Effector memory CD8-positive, alpha-beta T cell (primary cell): ENCODE data around the gene TMEM8B.

Experiments
- ATAC-seq: fragments of 150-1000 bp; cut with Tn5 transposase; replicated peaks from 2 replicates; pipeline ENCODE4 v1.10.0; 2021; ENCODE audit warnings: mild to moderate bottlenecking, moderate library complexity
- DNase-seq, 3 experiments: peaks; one replicate each; pipeline ENCODE4 v3.0.0; 2021
- H3K27ac Mint-ChIP-seq, 2 donors: one replicate each; pipeline ENCODE4 v1.8.0; 2022; ENCODE audit warnings: mild to moderate bottlenecking in 2 of 2, mixed read lengths in 2 of 2, moderate library complexity in 2 of 2
- H3K27me3 Mint-ChIP-seq, 2 donors: one replicate each; pipeline ENCODE4 v1.8.0; 2022; ENCODE audit warnings: mixed read lengths in 2 of 2
- H3K36me3 Mint-ChIP-seq: one replicate; pipeline ENCODE4 v1.8.0; 2022; ENCODE audit warnings: mild to moderate bottlenecking, moderate library complexity, mixed read lengths; ENCODE audit not compliant: insufficient read depth
- H3K4me1 Mint-ChIP-seq, 2 donors: one replicate each; pipeline ENCODE4 v1.8.0; 2022; ENCODE audit warnings: low read depth in 2 of 2, mixed read lengths in 2 of 2
- H3K4me3 Mint-ChIP-seq, 2 donors: one replicate each; pipeline ENCODE4 v1.8.0; 2022; ENCODE audit warnings: mild to moderate bottlenecking in 2 of 2, mixed read lengths in 2 of 2, moderate library complexity in 2 of 2
- H3K9me3 Mint-ChIP-seq, 2 donors: one replicate each; pipeline ENCODE4 v1.8.0; 2022; ENCODE audit warnings: mixed read lengths in 2 of 2
- total RNA-seq, 9 experiments: gene quantifications; one replicate each; lab custom pipeline; 2026; lab: John Stamatoyannopoulos, UW

Gene TMEM8B, protein sequence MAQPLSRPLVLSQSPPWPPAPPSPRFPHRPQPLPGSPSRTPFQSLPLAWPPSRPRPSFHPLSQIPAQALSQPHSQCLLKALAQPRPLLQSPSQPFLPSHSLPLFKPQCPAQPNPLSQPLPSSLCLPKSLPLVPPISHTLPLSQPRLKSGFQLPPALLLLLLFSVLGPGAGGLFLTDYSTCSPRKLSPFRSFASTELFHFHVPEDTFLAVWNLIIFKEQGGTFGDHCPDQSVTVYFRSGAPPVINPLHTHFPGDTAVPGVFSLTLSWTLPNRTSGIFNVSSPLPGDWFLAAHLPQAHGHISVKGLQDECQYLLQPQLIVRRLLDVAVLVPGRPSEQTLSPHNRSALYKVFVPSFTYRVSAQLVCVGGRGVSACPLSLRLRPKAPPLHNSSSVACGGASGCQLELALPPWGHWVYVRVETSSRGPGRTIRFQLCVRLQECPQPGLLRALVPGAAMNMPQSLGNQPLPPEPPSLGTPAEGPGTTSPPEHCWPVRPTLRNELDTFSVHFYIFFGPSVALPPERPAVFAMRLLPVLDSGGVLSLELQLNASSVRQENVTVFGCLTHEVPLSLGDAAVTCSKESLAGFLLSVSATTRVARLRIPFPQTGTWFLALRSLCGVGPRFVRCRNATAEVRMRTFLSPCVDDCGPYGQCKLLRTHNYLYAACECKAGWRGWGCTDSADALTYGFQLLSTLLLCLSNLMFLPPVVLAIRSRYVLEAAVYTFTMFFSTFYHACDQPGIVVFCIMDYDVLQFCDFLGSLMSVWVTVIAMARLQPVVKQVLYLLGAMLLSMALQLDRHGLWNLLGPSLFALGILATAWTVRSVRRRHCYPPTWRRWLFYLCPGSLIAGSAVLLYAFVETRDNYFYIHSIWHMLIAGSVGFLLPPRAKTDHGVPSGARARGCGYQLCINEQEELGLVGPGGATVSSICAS
- 1.2 to 9.6 (median 6.2) reads per million in 9 experiments for total RNA-seq

DNA sequence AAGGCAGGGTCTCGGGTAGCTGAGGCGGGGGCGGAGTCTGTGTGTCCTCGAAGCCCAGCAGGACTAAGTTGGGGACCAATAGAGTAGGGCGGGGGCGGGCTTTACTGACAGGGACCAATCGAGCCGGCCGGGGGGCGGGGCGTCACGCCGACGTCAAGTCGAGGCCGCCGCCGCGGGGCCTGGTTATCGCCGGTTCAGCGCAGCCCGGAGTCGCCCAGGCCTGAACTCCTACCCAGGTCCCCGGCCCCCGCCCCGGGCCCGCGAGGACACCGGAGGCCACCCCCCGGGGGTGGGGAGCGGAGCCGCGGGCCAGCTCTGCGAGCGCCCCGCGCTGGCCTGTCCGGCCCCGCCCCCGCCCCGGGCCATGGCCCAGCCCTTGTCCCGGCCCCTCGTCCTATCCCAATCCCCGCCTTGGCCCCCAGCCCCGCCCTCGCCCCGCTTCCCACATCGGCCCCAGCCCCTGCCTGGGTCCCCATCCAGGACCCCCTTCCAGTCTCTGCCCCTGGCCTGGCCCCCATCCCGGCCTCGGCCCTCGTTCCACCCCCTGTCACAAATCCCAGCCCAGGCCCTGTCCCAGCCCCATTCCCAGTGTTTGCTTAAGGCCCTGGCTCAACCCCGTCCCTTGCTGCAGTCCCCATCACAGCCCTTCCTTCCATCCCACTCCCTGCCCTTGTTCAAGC lies at the start of gene TMEM8B:
TMEM8B (plus strand) TSS at position 145 of the 680 bp plus-strand sequence; CDS start at position 365, 220 bp downstream.
- ATAC-seq, result peak; percentile 92
- Mint-ChIP-seq H3K27me3 (no peaks in the 10 kb centered on the region), H3K9me3 (no peaks in the 10 kb centered on the region), H3K4me3 (peak within 1 kb of the TSS; percentile 90 to 99), H3K36me3 (peaks cover 12% of the 10 kb centered on the region), H3K4me1 (peaks cover 32% of the 10 kb centered on the region in 2 donors), H3K27ac (peak within 1 kb of the TSS; percentile 92 to 97)
- DNase-seq, result peak; percentile 86 to 87 (median 87)

- H3K4me1 Mint-ChIP-seq, result peaks cover 0 to 3% of the 10 kb centered on the region in 2 donors
- no peak for DNase-seq
- H3K4me3 Mint-ChIP-seq, result no peak overlapping the region
- no peaks in the 10 kb centered on the region for H3K9me3 Mint-ChIP-seq
- H3K27ac Mint-ChIP-seq, result peak overlapping the region in 1 of 2 donors; percentile 17
- no peaks in the 10 kb centered on the region for H3K36me3 Mint-ChIP-seq
- no peak for ATAC-seq
- H3K27me3 Mint-ChIP-seq, result no peaks in the 10 kb centered on the region
These were observed 48.0 kb upstream of the TMEM8B start for GRCh38 chr9:35781066-35781465.

- DNase-seq (no peak), ATAC-seq (no peak)
- Mint-ChIP-seq H3K4me1 (peaks cover 0 to 3% of the 10 kb centered on the region in 2 donors), H3K4me3 (no peak overlapping the region), H3K9me3 (no peaks in the 10 kb centered on the region), H3K36me3 (peaks cover 13% of the 10 kb centered on the region), H3K27ac (no peak overlapping the region), H3K27me3 (no peaks in the 10 kb centered on the region)
These were observed 45.6 kb upstream of the TMEM8B start for GRCh38 chr9:35783418-35783817.

DNA sequence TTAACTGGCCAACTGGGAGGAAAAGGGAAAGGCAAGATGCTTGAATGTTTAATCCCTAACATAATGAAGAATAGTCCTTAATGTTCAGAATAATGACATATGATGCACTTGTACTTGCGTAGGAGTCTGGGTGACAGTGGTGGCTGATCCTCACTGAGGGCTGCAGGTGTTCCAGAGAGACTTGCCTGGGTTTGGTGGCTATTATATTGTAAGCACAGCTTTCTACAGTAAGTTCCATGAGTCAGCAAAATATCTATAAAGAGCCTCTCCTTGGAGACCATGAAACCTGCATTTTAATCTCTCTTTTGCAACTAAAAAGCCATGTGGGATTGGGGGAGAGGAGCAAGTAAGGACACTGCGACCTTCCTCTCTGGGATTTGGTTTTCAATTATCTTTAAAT lies 39.5 kb upstream of the TMEM8B start:
- no peak overlapping the region for H3K27ac Mint-ChIP-seq
- peaks cover 20% of the 10 kb centered on the region for H3K36me3 Mint-ChIP-seq
- no peak overlapping the region for H3K4me3 Mint-ChIP-seq
- H3K4me1 Mint-ChIP-seq, result peaks cover 9 to 12% of the 10 kb centered on the region in 2 donors
- H3K27me3 Mint-ChIP-seq, result no peaks in the 10 kb centered on the region
- no peaks in the 10 kb centered on the region for H3K9me3 Mint-ChIP-seq
- DNase-seq (no peak), ATAC-seq (no peak)

DNA sequence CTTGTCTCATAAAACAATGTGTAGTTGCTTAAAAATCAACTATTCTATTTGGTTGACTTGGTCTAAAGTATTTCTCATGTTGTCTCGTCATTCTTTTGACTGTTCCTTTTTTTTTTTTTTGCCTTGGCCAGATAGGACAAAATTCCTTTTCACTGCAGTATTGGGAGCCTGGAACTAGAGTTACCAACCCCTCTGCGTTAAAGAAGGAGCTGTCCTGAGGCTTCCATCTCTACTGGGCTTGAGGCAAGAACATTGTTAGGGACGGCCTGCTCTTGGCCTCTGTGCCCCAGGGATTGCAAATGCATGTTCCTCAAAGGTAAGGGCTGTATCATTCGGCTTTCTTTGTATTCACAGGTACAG lies 39.0 kb upstream of the TMEM8B start:
- no peaks in the 10 kb centered on the region for H3K9me3 Mint-ChIP-seq
- ATAC-seq (no peak), DNase-seq (no peak)
- H3K27me3 Mint-ChIP-seq, result no peaks in the 10 kb centered on the region
- H3K4me1 Mint-ChIP-seq, result peaks cover 9 to 12% of the 10 kb centered on the region in 2 donors
- H3K27ac Mint-ChIP-seq, result no peak overlapping the region
- no peak overlapping the region for H3K4me3 Mint-ChIP-seq
- peaks cover 20% of the 10 kb centered on the region for H3K36me3 Mint-ChIP-seq

GRCh38 chr9:35790385-35791296 lies 38.4 kb upstream of the TMEM8B start:
- H3K36me3 Mint-ChIP-seq, result peaks cover 20% of the 10 kb centered on the region
- H3K9me3 Mint-ChIP-seq, result no peaks in the 10 kb centered on the region
- H3K4me1 Mint-ChIP-seq, result peaks cover 9 to 12% of the 10 kb centered on the region in 2 donors
- H3K27ac Mint-ChIP-seq, result no peak overlapping the region
- peak; percentile 93 for ATAC-seq
- DNase-seq, result peak; percentile 60 to 64 (median 62)
- no peaks in the 10 kb centered on the region for H3K27me3 Mint-ChIP-seq
- H3K4me3 Mint-ChIP-seq, result no peak overlapping the region

- Mint-ChIP-seq H3K27ac (no peak within 1 kb of the TSS), H3K27me3 (no peaks in the 10 kb centered on the region), H3K36me3 (peaks cover 19% of the 10 kb centered on the region), H3K4me3 (no peak within 1 kb of the TSS), H3K4me1 (peaks cover 9 to 12% of the 10 kb centered on the region in 2 donors), H3K9me3 (no peaks in the 10 kb centered on the region)
- no peak for DNase-seq
- ATAC-seq, result no peak
These were observed 37.6 kb upstream of the TMEM8B start, which contains the start of gene NPR2 for GRCh38 chr9:35791297-35791921. NPR2 (plus strand) TSS chr9:35791591; CDS start chr9:35792409, 818 bp downstream.

- DNase-seq (no peak), ATAC-seq (no peak)
- H3K36me3 Mint-ChIP-seq, result peaks cover 12% of the 10 kb centered on the region
- no peak overlapping the region for H3K4me3 Mint-ChIP-seq
- H3K27ac Mint-ChIP-seq, result no peak overlapping the region
- no peaks in the 10 kb centered on the region for H3K27me3 Mint-ChIP-seq
- H3K9me3 Mint-ChIP-seq, result no peaks in the 10 kb centered on the region
- peaks cover 9 to 12% of the 10 kb centered on the region in 2 donors for H3K4me1 Mint-ChIP-seq
These were observed 36.8 kb upstream of the TMEM8B start for GRCh38 chr9:35792024-35792813.

DNA sequence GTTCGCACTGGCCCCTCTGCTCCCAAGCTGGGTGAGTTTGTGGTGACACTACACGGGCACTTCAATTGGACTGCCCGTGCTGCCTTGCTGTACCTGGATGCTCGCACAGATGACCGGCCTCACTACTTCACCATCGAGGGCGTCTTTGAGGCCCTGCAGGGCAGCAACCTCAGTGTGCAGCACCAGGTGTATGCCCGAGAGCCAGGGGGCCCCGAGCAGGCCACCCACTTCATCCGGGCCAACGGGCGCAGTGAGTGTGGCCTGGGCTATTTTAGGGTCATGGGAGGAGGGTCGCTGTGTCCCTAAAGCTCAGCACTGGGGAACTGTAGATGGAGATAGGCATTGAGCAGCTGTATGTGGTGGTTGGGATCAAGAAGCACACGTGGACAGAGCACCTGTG lies 36.2 kb upstream of the TMEM8B start:
- H3K36me3 Mint-ChIP-seq, result peaks cover 9% of the 10 kb centered on the region
- peak overlapping the region; percentile 64 to 74 for H3K27ac Mint-ChIP-seq
- no peaks in the 10 kb centered on the region for H3K9me3 Mint-ChIP-seq
- ATAC-seq, result no peak
- H3K27me3 Mint-ChIP-seq, result no peaks in the 10 kb centered on the region
- H3K4me3 Mint-ChIP-seq, result no peak overlapping the region
- peaks cover 9 to 12% of the 10 kb centered on the region in 2 donors for H3K4me1 Mint-ChIP-seq
- DNase-seq, result no peak

- H3K4me1 Mint-ChIP-seq, result peaks cover 9 to 12% of the 10 kb centered on the region in 2 donors
- H3K27ac Mint-ChIP-seq, result peak overlapping the region; percentile 64 to 74
- ATAC-seq (no peak), DNase-seq (no peak)
- H3K9me3 Mint-ChIP-seq, result no peaks in the 10 kb centered on the region
- no peaks in the 10 kb centered on the region for H3K27me3 Mint-ChIP-seq
- peaks cover 6% of the 10 kb centered on the region for H3K36me3 Mint-ChIP-seq
- H3K4me3 Mint-ChIP-seq, result no peak overlapping the region
These were observed 35.6 kb upstream of the TMEM8B start for GRCh38 chr9:35793461-35793860.

DNA sequence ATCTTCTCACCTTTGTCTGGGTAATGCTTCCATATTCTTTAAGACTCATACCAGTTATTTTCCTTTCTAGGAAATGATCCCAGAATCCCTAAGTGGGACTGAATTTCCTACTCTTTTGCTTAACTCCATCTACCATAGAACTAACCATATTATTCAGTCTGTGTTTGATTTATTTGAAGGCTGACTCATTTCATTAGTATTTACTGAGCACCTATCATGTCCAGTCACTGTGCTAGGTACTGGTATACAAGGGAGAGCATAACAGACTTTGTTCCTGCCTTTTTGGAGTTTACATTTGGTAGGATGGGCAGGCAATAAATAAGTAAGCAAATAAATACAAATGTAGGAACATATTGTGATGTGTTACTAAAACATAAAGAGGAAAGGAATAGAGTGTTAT lies 33.3 kb upstream of the TMEM8B start:
- no peak for DNase-seq
- no peaks in the 10 kb centered on the region for H3K36me3 Mint-ChIP-seq
- ATAC-seq, result no peak
- H3K4me1 Mint-ChIP-seq, result peaks cover 5 to 7% of the 10 kb centered on the region in 2 donors
- no peak overlapping the region for H3K27ac Mint-ChIP-seq
- H3K9me3 Mint-ChIP-seq, result no peaks in the 10 kb centered on the region
- H3K27me3 Mint-ChIP-seq, result no peaks in the 10 kb centered on the region
- no peak overlapping the region for H3K4me3 Mint-ChIP-seq
